H1 (cell line): ENCODE data around the gene TTLL5. TPM values are rescaled to one million over a fixed set of nuclear protein-coding genes. Genes with fewer than 3 reads are reported as not detected.

Experiments used
- ASH2L ChIP-seq: fragments of 200-600, 300-600 bp; sonication (generic); IDR thresholded peaks from one replicate; pipeline ENCODE4 v1.7.1; 2017; ENCODE audit warnings: low read length
- BCL11A ChIP-seq, 2 experiments: IDR thresholded peaks; one replicate each; pipeline ENCODE4 v1.6.1; 2011; ENCODE audit warnings: low read depth in 2 of 2, low read length in 2 of 2, mild to moderate bottlenecking in 2 of 2
- CBX8 ChIP-seq: fragments of 300-800, 300-1000 bp; sonication (generic); IDR thresholded peaks from 2 replicates; pipeline ENCODE4 v1.7.1; 2016; ENCODE audit warnings: low read depth, low read length, borderline replicate concordance
- EGR1 ChIP-seq: IDR thresholded peaks from 2 replicates; pipeline ENCODE4 v1.6.1; 2011; ENCODE audit warnings: low read depth, low read length, borderline replicate concordance
- EZH2 ChIP-seq: fragments of 200-600 bp; sonication (generic); IDR thresholded peaks from 2 replicates; pipeline ENCODE4 v1.7.1; 2012; ENCODE audit warnings: low read depth, mild to moderate bottlenecking, moderate library complexity, low read length, inconsistent platforms; ENCODE audit not compliant: severe bottlenecking
- HDAC2 ChIP-seq, 2 experiments: fragments of 300-600 bp in 1 of 2; sonication (generic) in 1 of 2; IDR thresholded peaks; 2 replicates each; pipeline ENCODE4 v1.6.1; 2011 to 2012; ENCODE audit warnings: low read depth in 2 of 2, low read length in 2 of 2, mild to moderate bottlenecking in 2 of 2, moderate library complexity in 2 of 2, borderline replicate concordance in 1 of 2, inconsistent platforms in 1 of 2
- HDAC6 ChIP-seq: IDR thresholded peaks from one replicate; pipeline ENCODE4 v1.7.1; 2012; ENCODE audit warnings: low read depth, mild to moderate bottlenecking, inconsistent platforms, low read length, moderate library complexity
- JUN ChIP-seq: IDR thresholded peaks from 2 replicates; pipeline ENCODE4 v1.6.1; 2011; ENCODE audit warnings: low read depth, mild to moderate bottlenecking, improper control_type of control experiment, low read length
- JUND ChIP-seq: IDR thresholded peaks from 2 replicates; pipeline ENCODE4 v1.6.1; 2011; ENCODE audit warnings: mild to moderate bottlenecking, improper control_type of control experiment, low read length
- KDM4A ChIP-seq: IDR thresholded peaks from one replicate; pipeline ENCODE4 v1.7.1; 2012; ENCODE audit warnings: low read depth, mild to moderate bottlenecking, moderate library complexity, low read length, inconsistent platforms; ENCODE audit not compliant: severe bottlenecking
- MAFK ChIP-seq: IDR thresholded peaks from 2 replicates; pipeline ENCODE4 v1.6.1; 2012; ENCODE audit warnings: low read depth, mild to moderate bottlenecking, improper control_type of control experiment, low read length
- POLR2AphosphoS5 ChIP-seq: IDR thresholded peaks from 2 replicates; pipeline ENCODE4 v1.6.1; 2011; ENCODE audit warnings: low read depth, low read length
- POU5F1 ChIP-seq: IDR thresholded peaks from 2 replicates; pipeline ENCODE4 v1.6.1; 2011; ENCODE audit warnings: low read depth, mild to moderate bottlenecking, low read length, moderate library complexity
- RFX5 ChIP-seq: IDR thresholded peaks from 2 replicates; pipeline ENCODE4 v1.6.1; 2011; ENCODE audit warnings: low read depth, low read length, improper control_type of control experiment, borderline replicate concordance
- SIN3A ChIP-seq, 2 experiments: IDR thresholded peaks in 1 of 2; conservative IDR thresholded peaks in 1 of 2; 2 replicates each; pipeline ENCODE4 v1.6.1; 2011 to 2012; ENCODE audit warnings: low read length in 2 of 2, improper control_type of control experiment in 1 of 2, low read depth in 1 of 2, mild to moderate bottlenecking in 1 of 2
- SIRT6 ChIP-seq: IDR thresholded peaks from one replicate; pipeline ENCODE4 v1.7.1; 2012; ENCODE audit warnings: low read length, inconsistent platforms
- SIX5 ChIP-seq: IDR thresholded peaks from 2 replicates; pipeline ENCODE4 v1.6.1; 2011; ENCODE audit warnings: mild to moderate bottlenecking, low read depth, low read length
- SP1 ChIP-seq: IDR thresholded peaks from 2 replicates; pipeline ENCODE4 v1.6.1; 2011; ENCODE audit warnings: low read depth, low read length
- SP2 ChIP-seq: IDR thresholded peaks from 2 replicates; pipeline ENCODE4 v1.6.1; 2012; ENCODE audit warnings: mild to moderate bottlenecking, low read length, inconsistent platforms
- YY1 ChIP-seq: IDR thresholded peaks from 2 replicates; pipeline ENCODE4 v1.6.1; 2011; ENCODE audit warnings: low read depth, mild to moderate bottlenecking, low read length
- ZNF274 ChIP-seq: IDR thresholded peaks from 2 replicates; pipeline ENCODE4 v1.7.0; 2012; ENCODE audit warnings: low read length, borderline replicate concordance; ENCODE audit errors: extremely low read depth
- polyA plus RNA-seq, 7 experiments: library from polyadenylated mRNA; depleted of rRNA in 3 of 7; stranded (reverse) in 5 of 7; unstranded in 2 of 7; fragments of >200 nt in 5 of 7; fragments of 200-250 nt in 2 of 7; gene quantifications; 1 replicate in 5 of 7; 2 replicates in 1 of 7; 4 replicates in 1 of 7; pipeline versions ENCODE4 v1.2.1 to v1.2.3, GENCODE V29; 2011 to 2013; ENCODE audit warnings: missing spikeins in 2 of 7, mixed read lengths in 2 of 7
- total RNA-seq: library from RNA; stranded (reverse); fragmentation: NEBNext Ultra II Directional; extraction: Animal tissue kit (Norgen Biotek cat#: 25700); gene quantifications from 2 replicates; pipeline ENCODE4 v1.2.1, GENCODE V29; 2021
- TF ChIP-seq, protein P1 (sequence below): IDR thresholded peaks from 2 replicates; pipeline ENCODE4 v1.6.1; 2011; ENCODE audit warnings: low read length, improper control_type of control experiment
- TF ChIP-seq, protein P2 (sequence below): IDR thresholded peaks from 2 replicates; pipeline ENCODE4 v1.6.1; 2011; ENCODE audit warnings: low read depth, mild to moderate bottlenecking, low read length; ENCODE audit not compliant: insufficient read depth

The TTLL5 gene
- total and polyA plus RNA-seq, 2 of the 8 experiments (the other 6 are each of a cell fraction or from before 2014, with no cell fraction given): 16.1 to 45.9 TPM

DNA sequence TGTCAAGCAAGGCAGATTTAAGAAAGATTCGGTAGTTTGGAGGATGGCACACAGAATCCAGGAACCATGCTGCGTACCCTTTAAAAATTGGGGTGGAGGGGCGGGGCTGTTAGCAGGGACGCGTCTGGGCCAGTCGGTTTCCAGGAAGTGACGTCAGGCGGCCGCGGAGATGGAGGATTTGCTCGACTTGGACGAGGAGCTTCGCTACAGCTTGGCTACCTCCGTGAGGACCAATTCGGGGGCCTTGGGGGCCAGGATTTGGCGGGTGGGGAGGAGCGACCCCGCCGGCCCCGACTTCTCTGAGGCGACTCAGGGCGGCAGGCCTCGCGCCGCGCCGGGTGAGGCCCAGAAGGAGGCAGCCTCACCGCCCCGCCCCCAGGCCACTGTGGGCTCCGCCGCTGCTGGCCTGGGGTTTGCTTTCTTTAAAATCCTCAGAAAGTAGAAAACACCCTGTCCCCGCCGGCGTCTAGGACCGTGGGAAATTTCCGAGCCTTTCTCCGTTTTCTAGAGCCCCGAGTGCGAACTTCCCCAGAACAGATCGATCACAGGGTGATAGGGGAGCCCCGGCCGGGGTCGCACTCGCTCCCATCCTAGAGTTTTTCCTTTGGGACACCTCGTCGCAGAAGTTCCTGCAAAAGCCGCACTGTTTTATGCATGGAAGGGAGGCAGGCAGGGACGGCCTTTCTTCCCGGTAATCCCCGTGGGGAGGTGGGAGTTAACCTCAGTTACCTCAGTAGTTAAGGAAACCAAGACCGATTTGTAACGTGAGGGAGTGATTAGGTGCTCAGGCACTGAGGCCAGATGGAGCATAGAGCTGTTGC lies 324.8 kb downstream of the TTLL5 start, which contains the start of gene IFT43 (continued):
- peak; percentile 26; the same call in 1 of the 2 replicates for TF ChIP-seq JUND
- TF ChIP-seq EGR1: no peak
- no peak for TF ChIP-seq ZNF274
- no peak for TF ChIP-seq SIRT6
- no peak for TF ChIP-seq SP2
- TF ChIP-seq, protein P1, sequence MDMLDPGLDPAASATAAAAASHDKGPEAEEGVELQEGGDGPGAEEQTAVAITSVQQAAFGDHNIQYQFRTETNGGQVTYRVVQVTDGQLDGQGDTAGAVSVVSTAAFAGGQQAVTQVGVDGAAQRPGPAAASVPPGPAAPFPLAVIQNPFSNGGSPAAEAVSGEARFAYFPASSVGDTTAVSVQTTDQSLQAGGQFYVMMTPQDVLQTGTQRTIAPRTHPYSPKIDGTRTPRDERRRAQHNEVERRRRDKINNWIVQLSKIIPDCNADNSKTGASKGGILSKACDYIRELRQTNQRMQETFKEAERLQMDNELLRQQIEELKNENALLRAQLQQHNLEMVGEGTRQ: no peak
- no peak for TF ChIP-seq RFX5
- TF ChIP-seq MAFK: no peak
- no peak for TF ChIP-seq POU5F1
- TF ChIP-seq SP1: no peak
- TF ChIP-seq JUN: no peak
- TF ChIP-seq EZH2: no peak
- no peak for TF ChIP-seq SIX5
- no peak for TF ChIP-seq POLR2AphosphoS5
- TF ChIP-seq, protein P2, sequence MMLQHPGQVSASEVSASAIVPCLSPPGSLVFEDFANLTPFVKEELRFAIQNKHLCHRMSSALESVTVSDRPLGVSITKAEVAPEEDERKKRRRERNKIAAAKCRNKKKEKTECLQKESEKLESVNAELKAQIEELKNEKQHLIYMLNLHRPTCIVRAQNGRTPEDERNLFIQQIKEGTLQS: no peak
- no peak; the same call in 1 of the 2 replicates for TF ChIP-seq YY1
- TF ChIP-seq BCL11A (IDR thresholded peaks at IDR 0.05; ENCODE audit: low read depth in 2 of 2, low read length in 2 of 2): no peak
- TF ChIP-seq CBX8: no peak
- TF ChIP-seq SIN3A (conservative IDR thresholded peaks at IDR 0.05 in 1 of 2, IDR thresholded peaks at IDR 0.05 in 1 of 2; ENCODE audit: low read depth in 1 of 2, low read length in 2 of 2): peak; percentile 68 to 96; a peak in 2 of 4 replicates
- TF ChIP-seq KDM4A: peak; percentile 81
- TF ChIP-seq HDAC6: no peak
- TF ChIP-seq ASH2L: peak; percentile 85
- TF ChIP-seq HDAC2 (IDR thresholded peaks at IDR 0.05; ENCODE audit: borderline replicate concordance in 1 of 2, low read depth in 2 of 2, low read length in 2 of 2): peak in 1 of 2 experiments; percentile 91; a peak in 1 of 4 replicates
